ENCODE results near the gene SMAD4. TPM values are rescaled to one million over a fixed set of nuclear protein-coding genes. Genes with fewer than 3 reads are reported as not detected.
A peak's percentile ranks its signal among the peaks of the same experiment; 100 is the strongest.

Gene SMAD4
- total and polyA plus RNA-seq, 2 donors (not counting 1 experiment from before 2014, with no cell fraction given) = 34.8 to 136 TPM

DNA sequence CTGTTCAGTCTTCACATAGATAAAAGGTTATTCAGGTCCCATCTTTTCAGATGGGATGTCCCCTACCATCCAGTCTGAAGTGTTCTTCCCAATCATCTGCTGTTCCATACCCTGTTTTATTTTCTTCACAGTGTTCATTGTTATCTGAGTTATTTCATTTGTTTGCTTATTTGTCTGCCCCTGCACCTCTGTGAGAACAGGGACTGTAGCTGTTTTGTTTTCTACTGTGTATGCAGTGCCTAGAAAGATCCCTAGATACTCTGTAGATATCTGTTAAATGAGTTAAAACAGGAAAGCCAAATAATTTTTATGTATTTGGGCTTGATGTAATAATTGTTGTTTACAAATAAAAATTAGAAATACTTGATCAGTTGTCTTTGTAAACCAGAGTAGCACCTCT lies 34.2 kb downstream of the SMAD4 start:
- ChIA-PET POLR2A (no interaction called here), CTCF (interaction anchor here (1.2 kb wide), 1 partner anchor 13 kb away, joined by 3 read pairs; no protein-coding TSS in a partner anchor)
- H2AFZ ChIP-seq (ENCODE audit: insufficient read depth, low read depth, low read length, poor library complexity, severe bottlenecking) = no peak overlapping the region
- H3K9me3 Mint-ChIP-seq (ENCODE audit: insufficient read depth) = no peaks in the 10 kb centered on the region
- no peak overlapping the region for H3K4me2 ChIP-seq (replicated peaks; ENCODE audit: low read depth, low read length, poor library complexity, severe bottlenecking)
- H3K79me2 ChIP-seq (ENCODE audit: control insufficient read depth, insufficient read depth, low read length) = peaks cover 4% of the 10 kb centered on the region
- peak overlapping the region; percentile 6 for H3K27ac Mint-ChIP-seq
- ATAC-seq (ENCODE audit: low read depth) (no peak), DNase-seq (no peak)
- intact Hi-C loops (cut with micrococcal nuclease) = no loop called here
- H3K4me3 Mint-ChIP-seq = no peak overlapping the region
- H3K36me3 ChIP-seq (replicated peaks in 1 of 2; ENCODE audit: control extremely low read depth in 1 of 2, control insufficient read depth in 1 of 2, extremely low read depth in 1 of 2, insufficient read depth in 2 of 2, low read length in 1 of 2) = peaks cover 12 to 86% of the 10 kb centered on the region in 2 experiments
- H3K4me1 ChIP-seq (ENCODE audit: control insufficient read depth in 2 of 2, insufficient read depth in 2 of 2, low read length in 2 of 2) = no peaks in the 10 kb centered on the region
- H3K4me1 Mint-ChIP-seq = peaks cover 4% of the 10 kb centered on the region
- TF ChIP-seq CTCF (IDR thresholded peaks at IDR 0.05) (no peak), EZH2 (IDR thresholded peaks at IDR 0.05; ENCODE audit: borderline replicate concordance, insufficient read depth, low read depth, low read length, poor library complexity, severe bottlenecking) (no peak)
- no peaks in the 10 kb centered on the region for H3K9me3 ChIP-seq (ENCODE audit: control extremely low read depth in 1 of 3, control insufficient read depth in 2 of 3, insufficient read depth in 1 of 3, low read length in 2 of 3)
- no peaks in the 10 kb centered on the region for H3K27me3 ChIP-seq (replicated peaks in 1 of 4; ENCODE audit: control extremely low read depth in 1 of 4, control insufficient read depth in 3 of 4, insufficient read depth in 4 of 4, low read length in 3 of 4)
- peak overlapping the region in 1 of 2 donors; percentile 2 for H3K27ac ChIP-seq (ENCODE audit: low read length in 2 of 2)
- H3K4me3 ChIP-seq (ENCODE audit: control extremely low read depth in 1 of 5, extremely low read depth in 1 of 5, insufficient read depth in 1 of 5, low read depth in 2 of 5, low read length in 4 of 5) = no peak overlapping the region
- no peaks in the 10 kb centered on the region for H3K27me3 Mint-ChIP-seq
- H4K20me1 ChIP-seq (ENCODE audit: control insufficient read depth, insufficient read depth, low read length, poor library complexity, severe bottlenecking) = peaks cover 4% of the 10 kb centered on the region
- H3K9ac ChIP-seq (ENCODE audit: low read length) = no peak overlapping the region

DNA sequence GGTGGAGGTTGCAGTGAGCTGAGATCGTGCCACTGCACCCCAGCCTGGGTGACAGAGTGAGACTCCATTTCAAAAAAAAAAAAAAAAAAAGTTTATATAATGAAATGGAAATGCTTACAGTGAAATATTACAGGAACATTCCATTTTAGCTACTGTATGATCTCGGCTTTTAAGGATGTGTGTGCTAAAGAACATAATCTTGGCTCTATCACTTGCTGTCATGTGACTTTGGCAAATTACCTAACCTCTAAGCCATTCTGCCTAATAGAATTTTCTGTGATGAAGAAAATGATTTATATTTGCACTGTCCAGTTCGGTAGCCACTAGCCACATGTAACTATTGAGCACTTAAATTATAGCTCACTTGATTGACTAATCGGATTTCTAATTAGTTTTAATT lies 36.3 kb downstream of the SMAD4 start:
- Histone ChIP-seq H3K9me3 (ENCODE audit: control extremely low read depth in 1 of 3, control insufficient read depth in 2 of 3, insufficient read depth in 1 of 3, low read length in 2 of 3) (no peaks in the 10 kb centered on the region), H3K9ac (ENCODE audit: low read length) (no peak overlapping the region), H3K4me3 (ENCODE audit: control extremely low read depth in 1 of 5, extremely low read depth in 1 of 5, insufficient read depth in 1 of 5, low read depth in 2 of 5, low read length in 4 of 5) (no peak overlapping the region), H3K79me2 (ENCODE audit: control insufficient read depth, insufficient read depth, low read length) (peaks cover 2% of the 10 kb centered on the region), H3K4me1 (ENCODE audit: control insufficient read depth in 2 of 2, insufficient read depth in 2 of 2, low read length in 2 of 2) (no peaks in the 10 kb centered on the region), H4K20me1 (ENCODE audit: control insufficient read depth, insufficient read depth, low read length, poor library complexity, severe bottlenecking) (peaks cover 16% of the 10 kb centered on the region), H2AFZ (ENCODE audit: insufficient read depth, low read depth, low read length, poor library complexity, severe bottlenecking) (no peak overlapping the region), H3K36me3 (replicated peaks in 1 of 2; ENCODE audit: control extremely low read depth in 1 of 2, control insufficient read depth in 1 of 2, extremely low read depth in 1 of 2, insufficient read depth in 2 of 2, low read length in 1 of 2) (peaks cover 21 to 79% of the 10 kb centered on the region in 2 experiments), H3K4me2 (replicated peaks; ENCODE audit: low read depth, low read length, poor library complexity, severe bottlenecking) (no peak overlapping the region), H3K27me3 (replicated peaks in 1 of 4; ENCODE audit: control extremely low read depth in 1 of 4, control insufficient read depth in 3 of 4, insufficient read depth in 4 of 4, low read length in 3 of 4) (no peaks in the 10 kb centered on the region), H3K27ac (ENCODE audit: low read length in 2 of 2) (no peak overlapping the region)
- no peak overlapping the region for H3K4me3 Mint-ChIP-seq
- no peak overlapping the region for H3K27ac Mint-ChIP-seq
- TF ChIP-seq CTCF (IDR thresholded peaks at IDR 0.05) (no peak), EZH2 (IDR thresholded peaks at IDR 0.05; ENCODE audit: borderline replicate concordance, insufficient read depth, low read depth, low read length, poor library complexity, severe bottlenecking) (no peak)
- no peaks in the 10 kb centered on the region for H3K9me3 Mint-ChIP-seq (ENCODE audit: insufficient read depth)
- ChIA-PET CTCF (interaction anchor here (1.3 to 1.8 kb wide), 2 partner anchors 15 to 249 kb away, joined by 3 to 4 read pairs; no protein-coding TSS in a partner anchor), POLR2A (no interaction called here)
- intact Hi-C loops (cut with micrococcal nuclease) = no loop called here
- WGBS (ENCODE audit: insufficient coverage) = no CpG with 5 or more reads among the region's 4 CpGs
- no peaks in the 10 kb centered on the region for H3K27me3 Mint-ChIP-seq
- ATAC-seq (ENCODE audit: low read depth) = no peak
- no peak for DNase-seq
- peaks cover 4% of the 10 kb centered on the region for H3K4me1 Mint-ChIP-seq
